HG02981 (cell line): ENCODE measurements around the gene JPT2.

Experiments used
- ATAC-seq: cut with Tn5 transposase; IDR thresholded peaks from one replicate; pipeline ENCODE4 v1.9.1; 2021; ENCODE audit warnings: mild to moderate bottlenecking, moderate library complexity; ENCODE audit not compliant: unreplicated experiment

JPT2 gene

DNA sequence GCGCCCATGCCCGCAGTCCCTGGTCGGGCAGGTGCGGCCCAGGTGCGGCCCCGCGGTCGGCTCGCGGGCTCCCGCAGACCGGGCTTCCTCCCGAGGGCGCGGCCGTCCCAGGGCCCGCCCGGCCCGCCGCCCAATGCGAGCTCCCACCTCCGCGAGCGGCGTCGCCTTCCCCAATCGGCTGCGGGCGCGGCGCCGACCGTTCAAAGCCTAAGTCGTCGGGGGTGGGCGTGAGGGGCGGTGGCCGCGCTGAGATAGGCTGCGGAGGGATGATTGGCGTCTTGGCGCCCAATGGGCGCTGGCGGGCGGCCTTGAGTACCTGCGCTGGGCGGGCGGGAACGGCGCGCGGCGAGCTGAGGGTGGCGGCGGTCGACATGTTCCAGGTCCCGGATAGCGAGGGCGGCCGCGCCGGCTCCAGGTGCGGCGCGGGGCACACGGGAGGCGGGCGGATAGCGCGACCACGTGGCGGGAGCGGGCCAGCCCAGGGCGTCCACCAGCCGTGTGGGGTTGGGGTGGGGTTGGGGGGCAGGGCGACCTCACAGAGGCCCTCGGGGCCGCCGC is at the start of gene JPT2:
JPT2 (plus strand) TSS at position 338 of the 558 bp plus-strand sequence; CDS start at position 372, 34 bp downstream.
- ATAC-seq, result peak; percentile 94

- no peak for ATAC-seq
These were observed 47.4 kb upstream of the JPT2 start for GRCh38 chr16:1630450-1631213.

DNA sequence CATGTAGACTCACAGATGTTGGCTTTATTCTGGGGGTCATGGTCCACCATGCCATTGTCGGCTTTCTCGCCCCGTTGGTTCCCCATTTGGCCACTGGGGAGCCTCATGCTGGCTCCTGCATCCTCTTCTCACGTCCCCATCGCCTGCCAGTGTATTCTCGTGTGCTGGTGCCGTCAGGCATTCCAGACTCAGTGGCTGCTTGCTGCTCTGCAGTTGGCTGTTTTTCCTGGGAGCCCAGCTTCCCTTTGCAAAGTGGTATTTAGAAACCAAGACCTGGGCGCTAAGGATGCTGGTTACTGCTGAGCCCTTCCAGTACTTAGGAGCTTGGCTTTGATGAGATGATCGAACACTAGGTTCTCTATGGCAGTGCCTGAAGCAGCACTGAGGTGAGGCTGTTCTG is 46.8 kb upstream of the JPT2 start:
- ATAC-seq, result no peak

DNA sequence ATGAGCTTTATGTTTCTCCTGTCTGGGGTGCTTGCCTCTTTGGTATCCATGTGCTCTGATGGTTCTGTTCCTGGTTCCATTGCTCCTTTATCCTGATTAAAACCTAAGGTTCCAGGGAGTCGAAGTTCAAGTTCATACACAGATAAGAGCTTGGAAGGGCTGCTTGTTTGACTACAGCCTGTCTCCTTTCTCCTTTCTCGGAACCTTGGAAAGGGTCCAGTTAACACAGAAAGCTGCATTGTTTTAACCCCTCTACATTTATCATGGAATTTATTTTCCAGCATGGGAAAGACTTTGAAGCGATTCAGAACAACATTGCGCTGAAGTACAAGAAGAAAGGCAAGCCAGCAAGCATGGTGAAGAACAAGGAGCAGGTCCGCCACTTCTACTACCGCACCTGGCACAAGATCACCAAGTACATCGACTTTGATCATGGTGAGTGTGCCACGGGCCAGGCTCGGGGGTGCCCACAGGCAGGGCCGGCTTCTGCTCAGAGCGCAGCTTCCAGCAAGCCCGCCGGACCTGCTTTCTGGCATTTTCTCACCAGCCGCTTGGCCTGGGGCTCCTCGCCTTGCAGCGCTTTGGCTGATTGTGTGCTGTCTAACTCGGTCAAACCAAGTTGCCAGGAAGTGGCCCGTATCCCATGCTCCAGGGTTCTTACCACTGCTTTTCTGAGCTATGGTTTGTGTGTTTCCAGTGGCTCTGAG is 46.0 kb upstream of the JPT2 start:
- no peak for ATAC-seq

GRCh38 chr16:1632638-1632970 is 45.5 kb upstream of the JPT2 start:
- ATAC-seq, result no peak

GRCh38 chr16:1633310-1633709 is 44.8 kb upstream of the JPT2 start:
- ATAC-seq, result no peak

GRCh38 chr16:1634541-1634940 is 43.5 kb upstream of the JPT2 start:
- no peak for ATAC-seq

- no peak for ATAC-seq
These were observed 43.0 kb upstream of the JPT2 start for GRCh38 chr16:1635070-1635469.

- no peak for ATAC-seq
These were observed 40.6 kb upstream of the JPT2 start for GRCh38 chr16:1637526-1637925.

DNA sequence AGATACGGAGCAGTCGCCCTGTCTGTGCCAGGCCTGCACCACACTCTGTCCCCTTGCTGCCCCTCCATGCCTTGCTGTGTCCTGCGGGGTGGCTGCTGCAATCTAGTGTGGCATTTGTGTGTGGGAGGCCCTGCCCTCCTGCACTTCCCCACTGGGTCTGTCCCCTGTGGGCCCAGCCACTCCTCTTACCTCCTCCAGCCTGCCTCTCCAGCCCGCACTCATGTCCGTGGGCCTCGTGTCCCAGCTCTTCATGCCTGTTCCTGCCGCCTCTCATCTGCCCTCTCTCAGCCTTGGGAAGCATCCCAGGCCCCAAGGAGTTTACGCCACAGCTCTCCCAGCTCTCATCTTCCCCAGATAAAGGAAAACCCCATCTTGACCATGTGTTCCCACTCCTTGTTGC is 39.3 kb upstream of the JPT2 start:
- no peak for ATAC-seq

- no peak for ATAC-seq
These were observed 38.8 kb upstream of the JPT2 start for GRCh38 chr16:1639282-1639681.

- no peak for ATAC-seq
These were observed 38.2 kb upstream of the JPT2 start for GRCh38 chr16:1639860-1640259.

DNA sequence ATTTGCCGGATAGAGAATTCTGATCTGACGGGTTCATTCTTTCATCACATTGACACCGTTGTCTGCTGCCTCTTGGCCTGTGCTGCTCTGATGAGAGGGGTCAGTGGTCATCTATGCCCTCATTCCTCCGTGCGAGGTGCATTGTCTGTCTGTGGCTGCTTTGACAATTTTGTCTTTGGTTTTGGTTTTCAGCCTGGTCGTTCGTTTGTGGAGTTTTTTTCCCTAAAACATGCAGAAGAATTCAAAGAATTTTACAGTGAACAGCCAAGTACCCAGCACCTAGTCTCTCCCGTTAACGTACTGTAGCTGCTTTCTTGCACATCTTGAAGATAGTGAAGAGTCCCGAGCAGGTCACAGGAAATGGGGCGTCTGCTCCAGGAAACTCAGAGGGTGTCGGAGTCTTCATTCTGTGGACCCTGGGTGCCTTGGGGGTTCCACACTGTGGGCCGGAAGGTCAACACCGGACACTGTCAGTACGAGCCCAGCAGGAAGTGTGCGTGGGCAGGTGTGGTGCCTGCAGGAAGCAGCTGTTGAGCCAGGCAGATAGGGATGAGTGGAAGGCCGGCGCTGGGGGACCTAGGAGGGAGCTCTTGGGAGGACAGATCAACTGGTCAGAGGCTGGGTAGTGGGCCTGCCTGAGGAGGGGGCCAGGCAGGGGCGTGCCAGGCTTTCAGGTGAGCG is 37.7 kb upstream of the JPT2 start:
- ATAC-seq, result no peak

GRCh38 chr16:1641261-1641660 is 36.8 kb upstream of the JPT2 start:
- no peak for ATAC-seq

GRCh38 chr16:1642148-1642547 is 35.9 kb upstream of the JPT2 start:
- ATAC-seq, result no peak

GRCh38 chr16:1642753-1643152 is 35.3 kb upstream of the JPT2 start:
- ATAC-seq, result no peak

DNA sequence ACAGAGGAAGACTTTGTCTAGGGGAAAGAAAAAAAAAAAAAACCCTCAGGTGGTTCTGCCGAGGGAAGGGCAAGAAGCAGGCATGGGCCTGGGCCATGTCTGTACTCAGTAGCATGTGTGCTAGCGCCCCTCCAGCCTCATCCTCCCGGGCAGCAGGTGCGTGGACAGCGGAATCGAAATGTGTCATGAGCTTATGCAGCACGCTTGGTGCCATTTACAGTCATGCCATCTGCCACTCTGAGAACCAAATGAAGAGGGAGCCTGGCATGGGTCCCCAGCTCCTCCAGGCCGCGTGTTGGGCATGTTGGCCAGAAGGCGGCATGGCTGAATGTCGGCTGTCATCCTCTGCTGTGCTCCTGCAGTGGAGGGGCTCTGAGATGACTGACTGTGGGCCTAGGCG is 34.6 kb upstream of the JPT2 start:
- no peak for ATAC-seq

DNA sequence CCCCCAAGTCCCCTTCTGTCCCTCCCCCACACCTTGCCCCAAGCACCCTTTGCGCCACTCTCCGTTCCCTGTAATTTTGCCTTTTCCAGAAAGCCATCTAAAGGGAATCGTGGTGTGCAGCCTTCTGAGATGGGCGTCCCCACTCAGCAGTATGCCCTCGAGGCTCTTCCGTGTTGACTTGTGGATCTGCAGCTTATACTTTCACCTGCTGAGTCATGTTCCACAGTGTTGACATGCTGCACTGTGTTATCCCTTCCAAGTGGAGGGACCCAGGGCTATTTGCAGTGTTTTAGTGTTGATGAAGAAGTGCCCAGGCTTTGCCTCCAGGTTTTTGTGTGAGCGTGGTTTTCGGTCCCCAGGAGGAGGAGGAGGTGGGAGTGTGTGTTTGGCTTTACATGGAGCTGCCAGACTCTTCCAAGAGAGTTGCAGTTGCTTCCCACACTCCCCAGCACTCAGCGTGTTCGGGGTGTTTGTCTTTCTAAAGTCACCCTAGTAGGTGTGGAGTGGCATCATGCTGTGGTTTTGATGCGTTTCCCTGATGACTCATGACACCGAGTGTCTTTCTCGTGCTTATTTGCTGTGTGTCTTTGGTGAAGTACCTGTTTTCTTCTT is 32.1 kb upstream of the JPT2 start:
- ATAC-seq, result no peak

DNA sequence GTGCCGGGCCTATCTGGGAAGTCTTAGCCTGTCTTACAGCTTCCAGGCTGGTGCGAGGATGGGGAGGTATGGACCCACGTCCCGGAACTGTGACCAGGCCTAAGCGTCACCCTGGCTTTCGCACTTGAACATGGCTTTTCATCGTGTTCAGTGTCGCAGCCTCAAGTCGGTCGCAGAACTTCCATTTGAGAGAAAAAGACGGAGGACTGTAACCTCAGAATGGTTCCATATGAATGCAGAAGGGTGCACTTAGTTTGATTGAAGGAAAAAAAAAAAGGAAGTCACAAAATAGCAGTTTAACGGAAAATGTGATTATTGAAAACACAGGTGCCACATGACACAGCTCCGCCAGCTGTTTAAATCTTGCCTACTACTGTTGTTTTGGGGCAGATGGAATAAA is 30.2 kb upstream of the JPT2 start:
- no peak for ATAC-seq

DNA sequence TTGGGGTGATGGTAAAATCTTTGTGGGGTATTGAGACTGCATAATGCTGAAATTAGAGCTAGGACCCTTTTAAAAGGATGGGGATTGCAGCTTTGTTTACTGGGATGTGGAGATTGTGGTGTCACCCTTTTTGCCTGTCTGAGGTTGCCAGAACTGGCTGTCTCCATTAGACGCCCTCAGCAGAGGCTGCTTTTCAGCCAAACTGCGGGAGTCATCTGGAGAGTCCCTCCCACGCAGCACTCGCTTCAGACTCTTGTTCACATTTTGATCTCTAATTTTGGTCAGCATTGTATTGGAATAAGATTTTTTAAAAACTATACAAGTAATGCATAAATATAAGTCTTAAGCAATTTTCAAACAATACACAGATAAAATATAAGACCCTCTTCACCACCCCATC is 27.9 kb upstream of the JPT2 start:
- no peak for ATAC-seq
